Suppressor macrophage treated with lipopolysaccharide for 4 hours (primary cell): ENCODE measurements around the gene ATG12.
"Not testable (repeated sequence)": the region's sequence is repeated elsewhere in the genome, so short reads cannot be mapped to it uniquely, and the experiment has no call there.

ENCODE experiments used
- DNase-seq: peaks from one replicate; pipeline ENCODE4 v3.0.0-alpha.2; 2020

The ATG12 gene

GRCh38 chr5:115841382-115842088 lies at the start of gene ATG12, which contains the start of gene AP3S1:
Gene ATG12, minus strand, starts transcription at chr5:115841565. Its CDS starts 13 bp downstream, at chr5:115841552.
Gene AP3S1, plus strand, starts transcription at chr5:115841935. Its CDS starts 103 bp downstream, at chr5:115842038.
- DNase-seq = peak; percentile 96

- DNase-seq = no peak
Measured at GRCh38 chr5:115888027-115888426, 46.7 kb upstream of the ATG12 start.

- DNase-seq = not testable (repeated sequence)
Measured at GRCh38 chr5:115885208-115885607, 43.8 kb upstream of the ATG12 start.

- DNase-seq = no peak
Measured at GRCh38 chr5:115884704-115885103, 43.3 kb upstream of the ATG12 start.

GRCh38 chr5:115882434-115882833 lies 41.1 kb upstream of the ATG12 start:
- not testable (repeated sequence) for DNase-seq

- not testable (repeated sequence) for DNase-seq
Measured at GRCh38 chr5:115877342-115877741, 36.0 kb upstream of the ATG12 start.

GRCh38 chr5:115875447-115875846 lies 34.1 kb upstream of the ATG12 start:
- DNase-seq = no peak

- DNase-seq = no peak
Measured at GRCh38 chr5:115873392-115873791, 32.0 kb upstream of the ATG12 start.

- no peak for DNase-seq
Measured at GRCh38 chr5:115872447-115872846, 31.1 kb upstream of the ATG12 start.

- no peak for DNase-seq
Measured at GRCh38 chr5:115869256-115869795, 28.0 kb upstream of the ATG12 start.

- no peak for DNase-seq
Measured at GRCh38 chr5:115859378-115859777, 18.0 kb upstream of the ATG12 start.

GRCh38 chr5:115858396-115858795 lies 17.0 kb upstream of the ATG12 start:
- DNase-seq = no peak

- peak; percentile 6 for DNase-seq
Measured at GRCh38 chr5:115857626-115858349, 16.4 kb upstream of the ATG12 start.

GRCh38 chr5:115857057-115857479 lies 15.7 kb upstream of the ATG12 start:
- no peak for DNase-seq

- DNase-seq = peak; percentile 54
Measured at GRCh38 chr5:115855959-115856358, 14.6 kb upstream of the ATG12 start.

- no peak for DNase-seq
Measured at GRCh38 chr5:115854139-115854538, 12.8 kb upstream of the ATG12 start.

- DNase-seq = no peak
Measured at GRCh38 chr5:115850744-115851416, 9.5 kb upstream of the ATG12 start.

GRCh38 chr5:115849258-115849798 lies 8.0 kb upstream of the ATG12 start:
- no peak for DNase-seq

- no peak for DNase-seq
Measured at GRCh38 chr5:115847290-115847689, 5.9 kb upstream of the ATG12 start.

GRCh38 chr5:115844321-115844817 lies 3.0 kb upstream of the ATG12 start:
- DNase-seq = no peak

GRCh38 chr5:115843444-115844130 lies 2.2 kb upstream of the ATG12 start:
- no peak for DNase-seq

- no peak for DNase-seq
Measured at GRCh38 chr5:115842952-115843351, 1.6 kb upstream of the ATG12 start.
